Skeletal muscle tissue (tissue), 4 donors: ENCODE measurements around the gene WWP2. TPM values are rescaled to one million over a fixed set of nuclear protein-coding genes. Genes with fewer than 3 reads are reported as not detected.

Source experiments
- H3K27ac ChIP-seq: one replicate; pipeline ENCODE4 v1.7.0; 2013; ENCODE audit warnings: mild to moderate bottlenecking, low read depth, low read length, inconsistent platforms
- H3K27me3 ChIP-seq, 3 donors: one replicate each; pipeline ENCODE4 v1.7.0; 2013; ENCODE audit warnings: low read length in 3 of 3; ENCODE audit not compliant: control insufficient read depth in 3 of 3, insufficient read depth in 3 of 3
- H3K36me3 ChIP-seq, 3 donors: one replicate each; pipeline ENCODE4 v1.7.0; 2013; ENCODE audit warnings: low read length in 3 of 3; ENCODE audit not compliant: control insufficient read depth in 3 of 3, insufficient read depth in 3 of 3
- H3K4me1 ChIP-seq, 3 donors: one replicate each; pipeline ENCODE4 v1.7.0; 2013; ENCODE audit warnings: low read length in 3 of 3, mild to moderate bottlenecking in 3 of 3; ENCODE audit not compliant: control insufficient read depth in 3 of 3, insufficient read depth in 3 of 3
- H3K4me3 ChIP-seq, 3 donors: one replicate each; pipeline ENCODE4 v1.7.0; 2013; ENCODE audit warnings: low read length in 3 of 3
- H3K9ac ChIP-seq, 3 donors: one replicate each; pipeline ENCODE4 v1.7.0; 2013; ENCODE audit warnings: low read length in 3 of 3, mild to moderate bottlenecking in 3 of 3, moderate library complexity in 2 of 3, low read depth in 1 of 3
- H3K9me3 ChIP-seq, 3 donors: one replicate each; pipeline ENCODE4 v1.7.0; 2013; ENCODE audit warnings: low read length in 3 of 3; ENCODE audit not compliant: control insufficient read depth in 3 of 3
- total RNA-seq: library from RNA; depleted of rRNA; stranded (reverse); fragments of >200 nt; gene quantifications from one replicate; pipeline ENCODE4 v1.2.3, GENCODE V29; 2014
- donor health status: Osteomylitis.

Gene WWP2
- total RNA-seq, 1 donor from 2014 or later: 14.1 TPM

DNA sequence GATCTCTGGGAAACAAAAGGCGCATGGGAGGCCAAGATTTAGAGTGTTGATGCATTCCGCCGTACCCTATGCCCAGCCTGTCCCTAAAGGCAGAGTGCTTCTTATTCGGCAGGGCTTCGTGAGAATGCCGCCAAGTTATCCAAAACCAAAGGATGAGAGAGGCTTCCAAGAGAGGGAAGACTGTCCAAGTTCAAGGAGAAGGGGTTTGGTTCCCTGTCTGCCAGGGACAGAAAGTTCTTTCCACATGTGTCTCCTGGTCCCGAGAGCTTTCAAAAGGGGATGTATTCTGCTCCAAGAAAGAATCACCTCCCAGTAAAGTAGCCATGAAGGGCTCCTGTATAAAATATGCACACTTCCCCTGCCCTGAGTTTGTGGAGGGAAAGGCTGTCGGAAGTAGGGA, 146.9 kb downstream of the WWP2 start:
- H3K36me3 ChIP-seq: peaks cover 9 to 12% (median 10%) of the 10 kb centered on the region in 3 donors

DNA sequence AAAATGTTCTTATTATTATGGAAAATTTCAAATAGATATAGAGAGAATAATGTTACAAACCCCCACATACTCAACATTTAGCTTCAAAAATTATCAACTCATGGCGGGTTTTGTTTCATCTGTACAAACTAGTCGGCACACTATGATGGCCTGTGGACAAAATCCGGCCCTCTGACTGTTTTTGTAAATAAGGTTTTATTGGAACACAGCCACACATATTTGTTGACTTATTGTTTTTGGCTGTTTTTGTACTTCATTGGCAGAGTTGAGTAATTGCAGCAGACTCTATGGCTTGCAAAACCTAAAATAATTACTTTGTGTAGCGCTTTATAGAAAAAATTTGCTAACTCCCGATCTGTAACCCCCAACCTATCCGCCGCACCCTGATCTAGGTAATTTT, 147.6 kb downstream of the WWP2 start:
- H3K4me1 ChIP-seq: peaks cover 0 to 2% (median 0%) of the 10 kb centered on the region in 3 donors
- H3K27me3 ChIP-seq: no peaks in the 10 kb centered on the region
- H3K9me3 ChIP-seq: no peaks in the 10 kb centered on the region
- no peak overlapping the region for H3K27ac ChIP-seq
- peaks cover 9 to 12% (median 10%) of the 10 kb centered on the region in 3 donors for H3K36me3 ChIP-seq
- H3K9ac ChIP-seq: no peak overlapping the region
- no peak overlapping the region for H3K4me3 ChIP-seq

More for the DNA sequence above, 146.9 kb downstream of the WWP2 start:
- Histone ChIP-seq H3K4me3 (no peak overlapping the region), H3K9me3 (no peaks in the 10 kb centered on the region), H3K27ac (no peak overlapping the region), H3K27me3 (no peaks in the 10 kb centered on the region), H3K9ac (no peak overlapping the region), H3K4me1 (peaks cover 0 to 2% (median 0%) of the 10 kb centered on the region in 3 donors)

DNA sequence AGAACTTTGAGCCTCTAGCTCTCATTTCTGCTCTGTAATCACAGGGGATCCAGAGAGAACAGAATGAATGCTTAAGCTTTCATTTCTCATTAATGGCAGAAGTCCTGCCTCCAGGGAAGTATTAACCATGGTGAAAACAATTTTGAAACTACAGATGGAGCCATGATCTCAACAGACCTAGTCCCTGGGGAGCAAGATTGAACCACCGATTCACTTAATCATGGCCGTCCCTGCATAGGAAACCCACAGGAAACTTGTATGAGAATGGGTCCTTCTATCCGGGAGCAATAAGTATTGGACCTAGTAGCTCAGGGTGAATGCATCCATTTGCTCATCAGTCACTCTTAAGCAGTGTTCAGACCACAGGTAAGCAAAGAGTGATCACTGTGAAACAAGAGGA, 148.8 kb downstream of the WWP2 start:
- Histone ChIP-seq H3K27ac (no peak overlapping the region), H3K9me3 (no peaks in the 10 kb centered on the region), H3K9ac (no peak overlapping the region), H3K27me3 (no peaks in the 10 kb centered on the region), H3K4me3 (no peak overlapping the region), H3K36me3 (peaks cover 9 to 12% (median 10%) of the 10 kb centered on the region in 3 donors), H3K4me1 (peaks cover 0 to 2% (median 0%) of the 10 kb centered on the region in 3 donors)

DNA sequence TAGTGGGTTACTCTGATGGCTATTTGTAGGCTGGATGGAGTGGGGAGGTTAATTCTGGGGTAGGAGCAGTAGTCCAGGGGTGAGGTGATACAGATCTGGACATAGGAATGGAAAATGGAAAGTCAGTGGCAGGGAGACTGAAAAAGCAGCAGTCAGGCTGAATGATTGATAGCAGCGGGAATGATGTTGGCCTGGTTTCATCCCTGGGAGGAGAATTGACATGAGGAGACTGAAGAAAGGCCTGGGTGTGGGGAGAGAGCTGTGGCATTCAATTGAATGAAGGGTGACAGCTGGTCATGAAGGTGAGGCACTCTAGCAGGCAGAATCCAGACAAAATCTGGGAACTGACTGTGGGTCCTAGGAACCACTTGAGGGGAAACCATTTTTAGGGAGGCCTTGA, 154.3 kb downstream of the WWP2 start:
- Histone ChIP-seq H3K27ac (peak overlapping the region; percentile 54), H3K4me3 (no peak overlapping the region), H3K9ac (no peak overlapping the region), H3K36me3 (no peaks in the 10 kb centered on the region), H3K9me3 (no peaks in the 10 kb centered on the region), H3K4me1 (peaks cover 5 to 8% (median 5%) of the 10 kb centered on the region in 3 donors), H3K27me3 (no peaks in the 10 kb centered on the region)

DNA sequence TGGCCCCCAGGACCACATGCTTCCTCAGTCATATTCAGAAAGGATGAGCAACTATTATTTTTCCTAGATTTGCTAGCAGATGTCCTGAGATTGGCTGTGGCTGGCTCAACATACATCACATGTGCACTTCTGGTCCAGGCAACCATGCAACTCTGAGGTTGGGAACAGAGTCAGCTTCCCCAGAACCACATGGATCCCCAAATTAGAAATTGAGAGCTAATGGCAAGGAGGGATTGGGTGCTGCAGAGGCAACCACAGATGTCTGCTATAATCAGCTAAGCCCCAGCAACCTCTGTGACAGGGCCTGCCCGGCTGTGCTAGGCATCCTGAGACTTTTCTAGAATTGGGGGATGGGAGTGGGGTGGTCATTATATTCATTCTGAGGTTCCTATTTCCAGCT, 155.2 kb downstream of the WWP2 start:
- H3K4me3 ChIP-seq: no peak overlapping the region
- H3K9ac ChIP-seq: peak overlapping the region in 1 of 3 donors; percentile 16
- H3K27ac ChIP-seq: peak overlapping the region; percentile 23

DNA sequence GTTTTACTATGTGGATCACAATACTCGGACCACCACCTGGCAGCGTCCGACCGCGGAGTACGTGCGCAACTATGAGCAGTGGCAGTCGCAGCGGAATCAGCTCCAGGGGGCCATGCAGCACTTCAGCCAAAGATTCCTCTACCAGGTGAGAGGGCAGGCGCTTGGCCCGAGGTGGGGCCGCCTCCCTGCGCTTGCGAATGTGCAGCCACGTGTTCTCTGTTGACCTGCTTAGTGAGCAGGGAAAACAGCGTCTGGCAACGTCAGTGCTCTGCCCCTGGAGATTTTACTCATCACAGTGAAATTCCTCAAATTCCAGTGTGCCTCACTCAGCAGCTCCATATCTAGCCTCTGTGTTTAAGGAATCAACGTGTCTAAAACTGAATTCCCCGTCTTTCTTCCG, 155.6 kb downstream of the WWP2 start:
- no peak overlapping the region for H3K4me3 ChIP-seq
- no peaks in the 10 kb centered on the region for H3K9me3 ChIP-seq
- H3K9ac ChIP-seq: peak overlapping the region in 1 of 3 donors; percentile 16
- no peaks in the 10 kb centered on the region for H3K36me3 ChIP-seq
- no peaks in the 10 kb centered on the region for H3K27me3 ChIP-seq
- H3K4me1 ChIP-seq: peaks cover 5 to 9% (median 5%) of the 10 kb centered on the region in 3 donors
- H3K27ac ChIP-seq: peak overlapping the region; percentile 23

More for the DNA sequence above, 155.2 kb downstream of the WWP2 start:
- no peaks in the 10 kb centered on the region for H3K36me3 ChIP-seq
- peaks cover 5 to 9% (median 5%) of the 10 kb centered on the region in 3 donors for H3K4me1 ChIP-seq
- H3K27me3 ChIP-seq: no peaks in the 10 kb centered on the region
- no peaks in the 10 kb centered on the region for H3K9me3 ChIP-seq

DNA sequence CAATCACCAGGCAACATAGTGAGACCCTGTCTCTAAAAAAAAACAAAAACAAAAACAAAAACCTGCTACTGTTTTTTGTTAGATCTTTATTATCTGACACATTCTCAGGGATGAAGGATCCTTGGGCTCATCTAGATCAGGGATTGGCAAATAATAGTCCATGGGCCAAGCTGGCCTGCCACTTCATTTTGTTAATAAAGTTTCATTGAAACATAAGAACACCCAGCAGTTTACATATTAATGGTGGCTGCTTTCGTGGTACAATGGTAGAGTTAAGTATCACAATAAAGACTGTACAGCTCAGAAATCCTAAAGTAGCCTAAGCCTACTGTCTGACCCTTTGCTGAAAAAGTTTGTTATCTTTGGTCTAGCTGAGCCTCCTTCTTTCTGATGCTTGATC, 156.1 kb downstream of the WWP2 start:
- Histone ChIP-seq H3K9ac (no peak overlapping the region), H3K4me1 (peaks cover 5 to 9% (median 5%) of the 10 kb centered on the region in 3 donors), H3K36me3 (no peaks in the 10 kb centered on the region), H3K27me3 (no peaks in the 10 kb centered on the region), H3K4me3 (no peak overlapping the region), H3K9me3 (no peaks in the 10 kb centered on the region), H3K27ac (peak overlapping the region; percentile 23)

DNA sequence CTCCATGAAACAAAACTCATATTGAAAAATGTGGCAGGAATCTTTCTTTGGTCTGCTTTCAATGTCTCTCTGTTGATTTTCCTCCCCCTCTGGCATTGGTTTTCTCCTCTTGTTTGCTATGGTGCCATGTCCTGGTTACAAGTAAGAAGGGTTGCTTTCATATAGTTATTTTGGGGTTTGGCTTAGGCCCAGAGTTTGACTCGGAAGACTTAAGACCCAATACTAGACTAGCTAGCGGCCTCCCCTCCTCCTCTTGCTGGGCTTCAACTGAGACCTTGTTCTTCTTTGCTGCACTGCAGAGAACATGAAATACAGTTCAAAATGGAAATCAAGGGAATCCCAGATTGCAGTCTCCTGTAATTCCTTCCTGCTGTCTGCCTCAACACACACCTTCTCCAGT, 159.0 kb downstream of the WWP2 start:
- Histone ChIP-seq H3K27me3 (no peaks in the 10 kb centered on the region), H3K4me1 (peaks cover 5 to 13% (median 8%) of the 10 kb centered on the region in 3 donors), H3K9me3 (no peaks in the 10 kb centered on the region), H3K4me3 (peak overlapping the region in 1 of 3 donors; percentile 7), H3K27ac (peak overlapping the region; percentile 11), H3K36me3 (peaks cover 0 to 3% (median 0%) of the 10 kb centered on the region in 3 donors), H3K9ac (no peak overlapping the region)

DNA sequence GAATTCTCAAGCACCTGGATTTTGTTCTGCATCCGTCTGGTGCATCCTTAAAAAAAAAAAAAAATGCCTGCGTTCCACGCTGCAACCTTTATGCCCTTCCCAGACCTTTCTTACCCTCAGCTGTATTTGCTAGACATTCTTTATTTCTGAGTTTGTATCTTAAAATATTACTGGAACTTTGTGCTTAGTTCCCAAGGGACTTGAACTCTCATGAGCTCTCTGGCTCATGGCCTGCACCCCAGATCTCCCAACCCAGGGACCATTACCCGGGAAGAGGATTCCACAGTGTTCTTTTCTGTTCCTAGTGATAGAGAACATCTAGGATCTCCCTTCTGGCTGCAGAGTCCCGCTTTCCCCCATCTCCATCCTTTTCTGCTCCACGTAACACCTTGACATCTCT, 160.1 kb downstream of the WWP2 start:
- H3K4me3 ChIP-seq: no peak overlapping the region
- H3K9me3 ChIP-seq: no peaks in the 10 kb centered on the region
- no peaks in the 10 kb centered on the region for H3K27me3 ChIP-seq
- peaks cover 0 to 8% (median 0%) of the 10 kb centered on the region in 3 donors for H3K36me3 ChIP-seq
- H3K4me1 ChIP-seq: peaks cover 3 to 22% (median 13%) of the 10 kb centered on the region in 3 donors
- H3K9ac ChIP-seq: no peak overlapping the region
- no peak overlapping the region for H3K27ac ChIP-seq

DNA sequence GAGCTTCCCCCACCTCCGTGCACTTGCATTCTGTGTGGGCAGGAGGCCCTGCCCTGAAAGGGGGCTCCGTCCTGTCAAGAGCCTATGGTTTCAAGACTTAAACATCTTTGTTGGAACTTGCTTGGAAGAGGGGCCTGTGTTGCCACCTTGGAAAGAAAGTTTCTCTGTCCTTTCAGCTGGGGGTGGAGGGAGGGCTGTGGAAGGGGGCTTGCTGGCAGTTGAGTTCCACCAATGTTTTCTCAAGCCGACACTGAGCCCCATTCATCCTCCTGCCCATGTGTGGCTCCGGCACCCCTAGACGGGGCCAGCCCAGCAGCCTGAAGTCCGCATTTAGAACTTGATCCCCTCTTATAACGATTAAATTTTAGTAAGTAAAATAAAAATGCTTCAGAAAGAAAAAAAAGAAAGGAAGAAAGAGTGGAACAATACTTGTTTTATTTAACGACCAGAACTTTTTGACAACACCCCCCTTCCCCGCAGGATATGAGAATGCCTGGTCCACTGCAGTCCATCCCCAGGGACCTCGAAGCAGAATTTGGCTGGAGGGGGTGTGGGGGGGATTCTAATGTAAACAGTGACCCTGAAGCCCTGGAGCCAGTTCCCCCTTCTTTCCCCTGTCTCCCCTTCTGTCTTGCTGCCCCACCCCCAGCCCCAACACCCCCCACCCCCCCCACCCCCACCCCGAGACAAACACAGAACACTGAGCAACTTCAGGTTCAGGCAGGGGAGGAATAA, 162.1 kb downstream of the WWP2 start:
- no peak overlapping the region for H3K4me3 ChIP-seq
- H3K9me3 ChIP-seq: no peaks in the 10 kb centered on the region
- H3K27ac ChIP-seq: no peak overlapping the region
- peak overlapping the region in 1 of 3 donors; percentile 25 for H3K9ac ChIP-seq
- no peaks in the 10 kb centered on the region for H3K27me3 ChIP-seq
- peaks cover 12 to 27% (median 13%) of the 10 kb centered on the region in 3 donors for H3K4me1 ChIP-seq
- peaks cover 0 to 8% (median 0%) of the 10 kb centered on the region in 3 donors for H3K36me3 ChIP-seq
